HG02938 (cell line): Measurements from ENCODE around the gene NTRK2.

ENCODE experiments used
- ATAC-seq: cut with Tn5 transposase; IDR thresholded peaks from one replicate; pipeline ENCODE4 v1.9.1; 2021; ENCODE audit warnings: mild to moderate bottlenecking, moderate library complexity; ENCODE audit not compliant: unreplicated experiment

The NTRK2 gene

DNA sequence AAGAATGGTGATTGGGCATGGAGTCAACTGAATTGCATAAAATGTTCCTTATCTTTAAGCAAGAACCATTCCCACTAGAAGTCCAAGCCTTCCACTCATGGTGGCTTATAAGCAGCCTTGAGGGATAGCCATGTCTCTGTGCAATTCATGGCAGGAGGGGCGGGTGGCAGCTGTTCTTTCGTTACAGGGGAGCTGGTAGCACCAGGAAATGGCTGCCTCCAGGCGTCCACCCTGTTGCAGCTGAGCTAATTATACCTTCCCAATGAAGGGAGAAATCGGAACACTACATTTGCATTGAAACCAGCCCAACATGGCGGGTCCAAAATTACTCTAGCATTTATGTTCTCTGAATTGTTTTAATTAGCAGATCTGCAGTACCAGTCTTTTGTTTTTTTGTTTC lies 289.8 kb downstream of the NTRK2 start:
- ATAC-seq: no peak

GRCh38 chr9:84966876-84967830 lies 297.6 kb downstream of the NTRK2 start:
- ATAC-seq: no peak

DNA sequence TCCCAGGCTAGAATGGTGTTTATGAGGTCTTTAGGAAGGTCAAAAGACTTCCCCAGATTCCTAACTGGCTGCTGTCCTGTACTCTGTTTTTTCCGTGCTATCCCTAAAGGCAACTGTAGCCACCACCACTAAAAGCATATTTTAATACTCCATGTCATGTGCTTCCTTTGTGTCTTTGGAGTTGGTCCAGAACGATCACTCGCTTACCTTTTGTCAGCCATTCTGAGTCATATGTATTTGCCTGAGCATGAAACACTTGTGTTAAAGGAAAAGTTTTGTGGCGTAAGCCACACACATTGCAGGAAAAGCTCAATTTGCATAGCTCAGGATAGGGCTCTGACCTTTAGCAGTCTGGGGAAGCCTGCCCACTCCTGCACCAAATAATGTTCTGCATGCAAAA lies 299.6 kb downstream of the NTRK2 start:
- no peak for ATAC-seq

DNA sequence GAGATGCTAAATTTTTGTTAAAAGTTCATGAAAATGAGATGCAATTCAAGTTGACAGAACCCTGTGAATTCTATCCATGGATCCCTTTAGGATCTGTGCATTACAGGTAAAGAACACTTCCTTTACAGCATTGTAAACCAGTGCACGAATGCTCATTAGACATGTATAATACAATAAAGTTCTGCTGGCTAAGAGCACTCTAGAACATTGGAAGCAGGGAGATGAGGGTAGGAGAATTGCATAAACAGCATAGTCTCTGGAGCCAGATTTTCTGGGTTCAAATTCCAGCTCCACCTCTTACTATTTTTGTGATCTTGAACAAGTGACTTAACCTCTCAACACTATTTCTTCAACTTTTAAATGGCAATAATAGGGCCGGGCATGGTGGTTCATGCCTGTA lies 300.2 kb downstream of the NTRK2 start:
- ATAC-seq: no peak

- ATAC-seq: no peak
Observed at GRCh38 chr9:84970432-84970831, 300.9 kb downstream of the NTRK2 start.

DNA sequence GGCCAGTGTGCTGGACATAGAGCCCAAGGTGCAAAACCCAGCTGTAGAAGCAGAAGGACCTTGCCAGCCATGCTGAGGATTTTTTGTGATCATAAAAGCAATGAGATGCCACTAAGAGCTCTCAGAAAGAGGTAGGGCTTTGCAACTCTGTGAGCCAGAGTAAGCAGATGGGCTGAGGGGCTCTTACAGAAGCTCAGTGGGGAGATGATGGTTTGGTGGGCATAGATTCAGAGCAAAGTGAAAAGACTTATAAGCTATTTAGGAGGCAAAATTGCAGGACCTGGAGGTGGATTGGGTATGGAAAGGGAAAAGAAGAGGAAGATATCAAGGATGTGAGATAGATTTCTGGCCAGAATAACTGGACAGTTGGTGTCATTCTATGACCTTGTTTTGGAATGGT lies 302.0 kb downstream of the NTRK2 start:
- no peak for ATAC-seq

DNA sequence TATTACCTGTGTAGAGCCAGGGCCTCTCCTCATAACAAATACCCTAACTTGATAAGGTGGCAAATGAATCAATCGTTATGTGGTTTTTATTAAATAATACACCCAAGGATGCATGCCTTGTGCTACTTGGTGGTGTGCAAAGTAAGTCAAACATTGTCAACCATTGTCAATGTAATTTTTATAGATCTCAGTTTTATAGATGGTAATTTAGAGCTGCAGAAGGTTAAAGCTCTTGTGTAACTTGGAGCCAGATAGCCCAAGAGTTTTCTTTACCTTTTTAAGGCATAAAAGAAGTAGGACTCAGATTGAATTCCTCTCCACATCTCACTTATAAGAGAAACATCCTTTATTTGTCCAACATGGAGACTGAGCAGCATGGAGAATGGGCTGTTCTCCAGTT lies 304.7 kb downstream of the NTRK2 start:
- no peak for ATAC-seq

GRCh38 chr9:84974855-84975254 lies 305.3 kb downstream of the NTRK2 start:
- ATAC-seq: no peak

- ATAC-seq: no peak
Observed at GRCh38 chr9:84975926-84976325, 306.4 kb downstream of the NTRK2 start.

GRCh38 chr9:84978661-84979060 lies 309.1 kb downstream of the NTRK2 start:
- ATAC-seq: no peak

- ATAC-seq: no peak
Observed at GRCh38 chr9:84983749-84984148, 314.2 kb downstream of the NTRK2 start.

DNA sequence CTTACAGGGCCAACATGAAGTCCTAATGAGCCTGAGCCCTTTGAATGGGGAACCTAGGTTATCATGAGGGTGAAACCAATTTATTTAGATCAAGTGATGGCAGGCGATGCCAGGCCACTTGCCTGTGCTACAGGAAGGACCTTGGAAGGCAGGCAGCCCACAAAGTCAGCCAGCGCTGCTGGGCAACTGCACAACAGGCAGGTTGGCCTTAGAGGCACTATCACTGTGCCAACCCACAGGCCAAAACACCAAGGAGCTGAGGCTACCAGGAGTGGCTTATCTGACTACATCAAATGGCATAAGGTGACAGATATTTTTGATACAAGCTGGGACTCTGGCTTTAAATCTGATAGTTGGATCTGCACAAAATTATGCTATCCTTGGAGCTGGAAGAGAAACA lies 319.1 kb downstream of the NTRK2 start:
- no peak for ATAC-seq

DNA sequence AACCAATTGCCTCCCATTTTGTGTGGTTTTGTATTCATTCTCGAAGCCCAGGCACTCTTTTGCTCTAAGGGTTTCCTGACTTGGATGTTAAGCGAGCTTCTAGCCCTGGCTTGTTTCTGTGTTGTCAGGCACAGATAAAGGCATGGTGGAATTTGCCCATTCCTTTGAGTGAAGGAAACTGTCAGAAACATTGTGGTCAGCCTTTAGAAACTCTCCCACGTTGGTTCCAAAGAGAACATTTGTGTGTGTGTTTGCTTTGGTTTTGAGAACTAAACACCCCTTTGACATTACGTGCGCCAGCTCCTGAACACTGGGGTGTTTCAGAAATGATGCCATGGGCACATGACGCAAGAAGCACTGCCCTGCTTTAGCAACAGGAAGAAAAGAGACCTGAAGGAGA lies 320.9 kb downstream of the NTRK2 start:
- ATAC-seq: no peak

DNA sequence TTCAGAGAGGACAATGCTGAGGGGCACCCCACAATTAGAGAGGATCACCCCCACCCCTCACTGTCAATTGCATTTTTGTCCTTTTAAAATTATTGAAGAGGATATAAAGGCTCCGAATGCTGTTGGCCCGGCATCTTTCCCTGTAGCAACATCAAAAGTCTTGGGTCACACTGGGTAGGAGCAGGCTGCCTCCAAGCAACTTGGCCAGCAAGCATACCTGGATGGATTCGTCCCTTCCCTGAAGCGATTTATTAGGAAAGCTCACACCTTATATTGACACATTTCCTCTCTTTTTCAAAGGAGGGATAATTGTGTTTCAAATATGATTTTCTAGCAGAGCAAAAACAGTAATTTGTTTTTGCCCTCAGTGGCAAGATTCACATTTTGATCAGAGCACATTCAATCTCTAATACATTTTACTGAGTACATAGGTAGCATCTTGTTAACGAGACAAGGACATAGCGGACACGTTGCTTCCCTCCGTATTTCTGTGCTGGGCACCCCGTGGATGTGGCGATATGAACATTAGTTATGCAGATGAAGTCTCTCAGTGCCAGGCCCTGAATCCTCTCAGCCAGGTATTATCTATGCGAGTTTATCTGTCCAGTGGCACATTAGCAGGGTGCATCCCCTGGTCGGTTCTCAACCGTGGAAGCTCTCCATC lies 321.5 kb downstream of the NTRK2 start:
- ATAC-seq: no peak

DNA sequence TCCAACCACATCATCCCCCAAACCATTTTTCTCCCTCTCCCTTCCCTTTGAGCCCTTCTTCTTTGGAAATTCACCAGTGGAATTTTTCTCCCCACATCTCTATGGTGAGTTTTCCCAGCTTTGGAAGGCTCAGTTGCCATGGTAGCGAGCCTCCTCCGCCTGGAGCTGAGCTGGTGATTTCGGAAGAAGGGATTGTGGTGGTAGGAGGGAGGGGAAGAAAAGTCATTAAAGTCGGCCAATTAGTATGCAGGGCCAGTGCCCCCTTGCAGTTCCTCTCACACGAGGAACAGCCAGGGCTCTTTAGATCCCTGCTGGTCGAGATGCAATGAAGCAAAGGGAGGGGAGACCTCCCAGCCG lies 322.0 kb downstream of the NTRK2 start:
- no peak for ATAC-seq

- no peak for ATAC-seq
Observed at GRCh38 chr9:84992381-84992780, 322.9 kb downstream of the NTRK2 start.

DNA sequence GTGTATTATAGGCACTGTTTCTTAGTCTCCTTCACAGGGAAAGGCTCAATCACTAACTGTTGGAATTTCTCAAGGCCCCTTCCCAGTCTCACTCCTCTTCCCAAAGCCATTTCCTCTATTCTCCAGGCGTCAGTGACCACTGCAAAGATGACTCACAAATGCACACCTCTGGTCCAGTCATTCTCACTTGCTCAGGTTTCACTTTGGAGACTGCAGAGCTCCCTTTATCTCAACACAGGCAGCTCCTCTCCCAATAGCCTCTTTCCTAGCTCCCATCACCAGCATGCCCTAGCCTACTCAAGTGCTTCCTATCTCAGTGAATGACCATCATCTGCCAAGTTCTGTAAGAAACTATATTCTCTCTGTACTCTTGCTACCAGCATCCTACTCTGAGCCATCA lies 323.6 kb downstream of the NTRK2 start:
- no peak for ATAC-seq

GRCh38 chr9:84996029-84996428 lies 326.5 kb downstream of the NTRK2 start:
- ATAC-seq: no peak

GRCh38 chr9:84996716-84997115 lies 327.2 kb downstream of the NTRK2 start:
- ATAC-seq: no peak

DNA sequence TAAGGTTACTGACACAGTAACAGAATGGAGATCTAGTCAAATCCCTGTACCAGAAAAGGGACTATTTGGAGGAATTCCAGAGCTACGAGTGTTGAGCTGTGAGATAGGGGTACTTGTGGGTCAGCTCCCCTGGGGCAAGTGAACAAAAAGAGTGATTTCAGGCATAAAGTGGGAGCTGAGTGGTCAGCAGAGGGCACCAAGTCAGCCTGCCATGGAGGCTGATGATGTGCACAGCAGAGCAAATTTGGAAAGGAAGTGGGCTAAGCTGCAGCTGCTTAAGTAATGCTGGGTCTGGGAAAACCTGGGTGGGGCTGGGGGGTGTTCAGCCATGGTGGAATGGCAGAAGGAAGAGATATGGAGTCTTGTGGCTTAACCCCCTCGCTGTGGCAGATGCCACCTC lies 327.9 kb downstream of the NTRK2 start:
- ATAC-seq: no peak

GRCh38 chr9:84998639-84999038 lies 329.1 kb downstream of the NTRK2 start:
- ATAC-seq: no peak

DNA sequence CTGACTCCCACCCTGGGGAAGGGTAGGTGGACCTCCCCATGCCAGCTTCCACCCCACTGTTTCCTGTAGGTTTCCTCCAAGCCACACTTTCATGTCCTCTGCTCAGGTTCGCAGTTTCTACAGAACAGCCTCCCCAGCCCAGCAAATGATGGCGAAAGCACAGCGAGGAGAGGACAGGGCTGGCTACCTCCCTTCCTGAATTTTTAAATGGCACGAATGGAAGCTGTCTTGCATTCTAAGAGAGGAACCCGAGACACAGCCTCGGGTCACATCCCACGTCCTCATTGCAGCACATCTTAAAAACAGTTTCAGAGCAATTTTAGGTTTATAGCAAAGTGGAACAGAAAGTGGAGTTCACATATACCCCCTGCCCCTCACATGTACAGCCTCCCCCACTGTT lies 330.3 kb downstream of the NTRK2 start:
- no peak for ATAC-seq
